Measurements from ENCODE around the gene IL12RB2.

- TF ChIP-seq REST (IDR thresholded peaks at IDR 0.05; ENCODE audit: low read depth) (no peak), CTCF (IDR thresholded peaks at IDR 0.05 in 2 of 3, conservative IDR thresholded peaks at IDR 0.05 in 1 of 3; ENCODE audit: borderline replicate concordance in 1 of 3, insufficient read depth in 1 of 3, low read depth in 2 of 3, low read length in 2 of 3) (no peak), CEBPB (IDR thresholded peaks at IDR 0.05; ENCODE audit: low read depth) (no peak), EZH2phosphoT487 (IDR thresholded peaks at IDR 0.05; ENCODE audit: borderline replicate concordance) (no peak), EZH2 (IDR thresholded peaks at IDR 0.05) (no peak), SRF (IDR thresholded peaks at IDR 0.05; ENCODE audit: low read depth) (no peak), ELF1 (IDR thresholded peaks at IDR 0.05; ENCODE audit: borderline replicate concordance, low read depth) (no peak), ZFX (IDR thresholded peaks at IDR 0.05) (no peak), POLR2A (IDR thresholded peaks at IDR 0.05; ENCODE audit: borderline replicate concordance, extremely low read depth, insufficient read depth, insufficient read length) (no peak)
These were observed 7.1 kb upstream of the IL12RB2 start for GRCh38 chr1:67300561-67300960.
